GM19452 (cell line): ENCODE data around the gene FGF1.

Experiments
- ATAC-seq: cut with Tn5 transposase; IDR thresholded peaks from one replicate; pipeline ENCODE4 v1.9.1; 2021; ENCODE audit not compliant: unreplicated experiment

Gene FGF1

GRCh38 chr5:142585451-142585850 lies 100.4 kb downstream of the FGF1 start:
- ATAC-seq, result no peak

GRCh38 chr5:142584891-142585290 lies 101.0 kb downstream of the FGF1 start:
- ATAC-seq, result no peak

- no peak for ATAC-seq
Observed at GRCh38 chr5:142578161-142578830, 107.6 kb downstream of the FGF1 start.

- ATAC-seq, result no peak
Observed at GRCh38 chr5:142576804-142577203, 109.1 kb downstream of the FGF1 start.

- ATAC-seq, result no peak
Observed at GRCh38 chr5:142576303-142576702, 109.6 kb downstream of the FGF1 start.

GRCh38 chr5:142572006-142572405 lies 113.9 kb downstream of the FGF1 start:
- no peak for ATAC-seq

GRCh38 chr5:142571371-142571770 lies 114.5 kb downstream of the FGF1 start:
- no peak for ATAC-seq

- no peak for ATAC-seq
Observed at GRCh38 chr5:142569905-142570304, 116.0 kb downstream of the FGF1 start.

- no peak for ATAC-seq
Observed at GRCh38 chr5:142568996-142569335, 116.9 kb downstream of the FGF1 start.

GRCh38 chr5:142568283-142568995 lies 117.5 kb downstream of the FGF1 start:
- ATAC-seq, result no peak

GRCh38 chr5:142561486-142562097 lies 124.3 kb downstream of the FGF1 start:
- no peak for ATAC-seq

- ATAC-seq, result no peak
Observed at GRCh38 chr5:142561029-142561428, 124.9 kb downstream of the FGF1 start.

GRCh38 chr5:142552107-142552506 lies 133.8 kb downstream of the FGF1 start:
- ATAC-seq, result no peak

GRCh38 chr5:142551338-142552067 lies 134.4 kb downstream of the FGF1 start:
- no peak for ATAC-seq

- ATAC-seq, result no peak
Observed at GRCh38 chr5:142550471-142550870, 135.4 kb downstream of the FGF1 start.

GRCh38 chr5:142549834-142550233 lies 136.1 kb downstream of the FGF1 start:
- ATAC-seq, result no peak

- no peak for ATAC-seq
Observed at GRCh38 chr5:142548739-142549275, 137.1 kb downstream of the FGF1 start.

- no peak for ATAC-seq
Observed at GRCh38 chr5:142547445-142548380, 138.2 kb downstream of the FGF1 start.

GRCh38 chr5:142545650-142546322 lies 140.1 kb downstream of the FGF1 start:
- no peak for ATAC-seq
